T47D (cell line): ENCODE measurements around the gene FTSJ1.

Source experiments
- DNase-seq, 2 experiments: peaks; one replicate each; pipeline versions ENCODE4 v3.0.0 to v3.0.0-alpha.2; 2011 to 2012; ENCODE audit warnings: low read depth in 1 of 2, low spot score in 1 of 2
- JUND ChIP-seq: IDR thresholded peaks from 2 replicates; pipeline ENCODE4 v1.6.1; 2012; ENCODE audit warnings: low read depth
- in situ Hi-C: cut with HindIII; loops from 2 replicates; pipeline ENCODE4 v1.10.0; 2016; ENCODE audit warnings: low sequenced_read_pairs, low pct_unique_long_range_greater_than_20kb

The FTSJ1 gene

GRCh38 chrX:48461830-48462229 lies 14.2 kb upstream of the FTSJ1 start:
- TF ChIP-seq JUND: no peak
- in situ Hi-C loops: no loop called here
- no peak for DNase-seq

GRCh38 chrX:48465336-48465933 lies 10.6 kb upstream of the FTSJ1 start:
- in situ Hi-C loops: no loop called here
- no peak for DNase-seq

DNA sequence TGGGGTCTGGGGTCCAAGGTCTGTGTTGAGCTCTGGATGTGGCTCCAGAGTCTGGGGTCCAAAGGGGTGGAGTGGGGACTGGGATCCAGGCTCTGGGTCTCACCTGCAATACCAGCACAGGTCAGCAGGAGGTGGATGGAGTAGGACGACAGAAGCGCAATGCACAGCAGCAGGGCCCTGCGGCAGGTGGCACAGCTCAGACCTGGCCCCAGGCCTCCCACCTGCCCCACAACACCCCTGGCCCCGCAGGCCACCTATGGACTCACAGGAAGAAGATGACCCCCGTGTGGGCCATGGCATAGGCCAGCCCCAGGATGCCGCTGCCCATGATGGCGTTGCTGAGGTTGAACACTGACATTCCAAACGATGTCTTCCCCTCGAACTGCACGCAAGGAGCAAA lies 9.3 kb upstream of the FTSJ1 start:
- TF ChIP-seq JUND: no peak
- in situ Hi-C loops: no loop called here
- no peak for DNase-seq

More at GRCh38 chrX:48465336-48465933, 10.6 kb upstream of the FTSJ1 start:
- no peak for TF ChIP-seq JUND

- in situ Hi-C loops: no loop called here
- TF ChIP-seq JUND: no peak
Observed at GRCh38 chrX:48467281-48467761, 8.7 kb upstream of the FTSJ1 start.

DNA sequence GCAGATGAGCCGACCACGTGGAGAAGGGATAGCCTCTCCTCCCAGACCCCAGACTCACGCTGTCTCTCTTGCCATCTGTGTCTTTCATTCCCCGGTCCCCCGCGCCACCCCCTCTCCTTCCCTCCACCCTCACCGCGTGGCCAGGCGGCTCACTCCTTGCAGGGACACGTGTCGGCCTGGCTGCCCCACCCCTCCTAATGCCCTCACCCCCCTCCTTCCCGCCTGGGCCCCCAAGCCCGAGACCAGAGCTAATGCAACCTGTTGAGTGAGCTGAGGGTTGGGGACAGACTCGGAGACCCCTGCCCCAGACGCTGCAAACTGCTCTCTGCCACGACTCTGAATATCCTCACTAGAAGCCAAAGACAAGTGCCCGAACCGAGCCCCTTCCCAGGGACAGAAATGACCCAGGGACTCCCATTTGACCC lies 7.7 kb upstream of the FTSJ1 start:
- no peak for DNase-seq
- in situ Hi-C loops: no loop called here

More at GRCh38 chrX:48467281-48467761, 8.7 kb upstream of the FTSJ1 start:
- DNase-seq: no peak

DNA sequence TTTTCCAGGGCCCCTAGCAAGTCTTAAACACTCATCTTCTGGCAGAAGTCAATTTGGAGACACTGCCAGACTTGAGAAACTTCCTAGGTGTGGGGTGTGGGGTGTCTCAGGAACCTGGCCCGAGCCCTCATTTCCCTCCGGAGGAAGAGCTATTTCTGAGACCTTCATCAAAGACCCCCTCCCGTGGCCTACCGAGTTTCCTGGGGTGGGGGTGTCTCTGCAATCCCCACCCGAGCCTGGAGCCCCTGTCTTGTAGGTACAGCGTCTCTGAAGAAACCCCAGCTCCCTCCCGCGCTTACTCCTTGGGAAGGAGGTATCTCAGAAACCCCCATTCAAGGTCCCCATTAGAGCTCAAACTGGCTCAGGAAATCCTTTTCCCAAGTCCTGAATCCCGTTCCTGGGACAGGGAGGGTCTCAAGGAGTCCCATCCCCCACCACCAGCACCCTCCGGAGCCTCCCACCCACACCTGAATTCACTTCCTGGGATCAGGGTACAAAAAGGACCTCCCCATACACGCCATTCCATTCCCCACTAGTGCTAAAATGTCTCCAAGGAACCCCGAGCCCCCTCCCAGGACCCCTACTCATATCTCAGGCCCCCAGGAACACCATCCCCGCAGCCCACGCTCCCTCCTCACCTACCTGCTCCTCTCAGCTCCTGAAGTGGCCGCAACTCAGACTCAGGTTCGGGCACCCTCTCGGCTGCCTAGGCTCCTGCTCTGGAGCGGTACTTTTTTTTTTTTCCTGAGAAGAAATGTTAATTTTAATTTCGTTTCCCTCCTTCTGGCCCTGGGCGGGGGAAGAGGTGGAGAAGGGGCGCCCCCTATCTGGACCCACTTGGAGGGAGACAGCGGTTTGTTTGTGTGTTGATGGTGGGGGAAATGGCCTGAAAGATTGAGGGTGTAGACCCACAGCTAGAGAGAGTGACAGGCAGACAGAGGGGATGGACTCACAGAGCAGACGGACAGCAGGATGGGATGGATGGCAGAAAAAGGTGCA lies 7.0 kb upstream of the FTSJ1 start:
- no peak for DNase-seq
- no peak for TF ChIP-seq JUND
- in situ Hi-C loops: no loop called here

More for the DNA sequence above, 7.7 kb upstream of the FTSJ1 start:
- no peak for TF ChIP-seq JUND

DNA sequence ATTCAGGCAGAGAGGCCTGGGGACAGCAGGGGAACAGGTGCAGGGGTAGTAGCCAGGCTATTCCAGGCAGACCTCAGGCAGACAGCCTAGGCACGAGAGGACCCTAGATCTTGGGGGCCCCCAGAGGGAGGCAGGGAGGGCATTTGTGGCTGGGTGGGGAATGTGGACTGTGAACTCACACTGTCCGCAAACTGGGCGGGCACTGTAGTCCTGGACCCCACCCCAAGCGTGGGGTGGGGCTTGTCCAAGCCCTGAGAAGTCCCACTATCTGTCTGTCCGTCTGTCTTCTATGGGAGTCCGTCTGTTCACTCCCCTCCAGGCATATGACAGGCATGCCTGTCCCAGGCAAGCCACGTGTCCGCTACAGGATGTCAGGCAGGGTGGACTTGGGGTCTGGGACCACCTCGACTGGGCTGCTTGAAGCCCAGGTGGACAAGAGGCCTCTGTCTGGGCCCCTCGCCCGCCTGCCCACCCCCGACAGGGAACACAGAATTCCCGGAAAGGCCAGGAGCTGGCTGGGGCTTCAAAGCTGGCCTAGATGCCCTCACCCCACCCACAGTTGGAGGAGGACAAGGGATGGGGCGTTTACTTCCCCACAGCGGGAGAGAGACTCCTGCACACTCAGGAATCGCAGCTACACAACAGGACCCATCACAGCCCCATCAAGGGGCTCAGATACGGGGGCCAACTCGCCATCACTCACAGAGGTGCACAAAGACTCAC lies 5.7 kb upstream of the FTSJ1 start, which contains the start of gene SLC38A5:
SLC38A5 (minus strand) TSS at position 151 of the 723 bp plus-strand sequence. CDS start 2,336 bp downstream, outside the sequence.
- no peak for DNase-seq
- no peak for TF ChIP-seq JUND

GRCh38 chrX:48470833-48471118 lies 5.2 kb upstream of the FTSJ1 start:
- TF ChIP-seq JUND: no peak
- no peak for DNase-seq
- in situ Hi-C loops: no loop called here

More for the DNA sequence above, 5.7 kb upstream of the FTSJ1 start, which contains the start of gene SLC38A5:
- in situ Hi-C loops: no loop called here

DNA sequence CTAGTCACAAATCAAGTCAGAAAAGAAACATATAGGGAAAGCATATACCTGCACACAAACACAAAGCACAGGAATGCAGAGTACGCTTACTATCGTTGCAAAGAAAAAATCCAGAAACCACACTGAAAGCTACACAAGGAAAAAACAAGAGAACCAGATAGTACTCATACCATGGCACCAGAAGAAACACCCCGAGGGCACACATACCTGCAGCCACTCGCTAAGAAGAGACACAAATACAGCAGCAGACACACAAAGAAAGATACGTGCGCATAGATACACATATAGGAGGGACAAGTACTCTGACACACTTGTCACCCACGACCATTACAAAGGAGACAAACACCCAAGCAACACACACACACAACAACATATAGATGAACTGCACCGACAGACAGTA lies 4.5 kb upstream of the FTSJ1 start:
- TF ChIP-seq JUND: no peak
- peak in 1 of 2 experiments; percentile 71 for DNase-seq
- in situ Hi-C loops: no loop called here

GRCh38 chrX:48472225-48472624 lies 3.8 kb upstream of the FTSJ1 start:
- DNase-seq: no peak
- in situ Hi-C loops: no loop called here
- no peak for TF ChIP-seq JUND

GRCh38 chrX:48472851-48473703 lies 2.9 kb upstream of the FTSJ1 start:
- in situ Hi-C loops: no loop called here
- no peak for TF ChIP-seq JUND
- no peak for DNase-seq

GRCh38 chrX:48473704-48473990 lies 2.4 kb upstream of the FTSJ1 start:
- no peak for DNase-seq
- in situ Hi-C loops: no loop called here
- TF ChIP-seq JUND: no peak
